HCT116 (cell line): ENCODE data around the gene RCBTB1. TPM values are rescaled to one million over a fixed set of nuclear protein-coding genes. Genes with fewer than 3 reads are reported as not detected.
"Not testable (repeated sequence)": the region's sequence is repeated elsewhere in the genome, so short reads cannot be mapped to it uniquely, and the experiment has no call there.

Experiments
- ATAC-seq: fragments of 200-7000 bp; cut with Tn5 transposase; 2 replicates; pipeline ENCODE4 v1.9.1; 2020; ENCODE audit warnings: mild to moderate bottlenecking, moderate library complexity
- BruUV-seq: library from RNA; stranded (reverse); fragments of 400-500 nt; replicated peaks from 2 replicates; lab custom pipeline; 2021; lab: Mats Ljungman, UMichigan
- CTCF ChIA-PET: fragments of 300-600 bp; sonication (Branson Sonifier 250); formaldehyde crosslinking; loops from one replicate; lab custom pipeline; 2021; ENCODE audit warnings: antibody characterized with exemption; lab: Charles Lee
- POLR2A ChIA-PET: fragments of 300-600, 350-600 bp; sonication (Branson Sonifier 250); formaldehyde crosslinking; loops from one replicate; lab custom pipeline; 2021; ENCODE audit warnings: antibody characterized with exemption; lab: Charles Lee
- RAD21 ChIA-PET, 2 experiments: fragments of 300-600 bp; sonication (Branson Sonifier 250); formaldehyde crosslinking; loops; one replicate each; lab custom pipeline; 2023; ENCODE audit warnings: low total read pairs in 2 of 2; ENCODE audit not compliant: uncharacterized antibody in 2 of 2, unreplicated experiment in 2 of 2, low non-redundant PET in 1 of 2; lab: Charles Lee
- DNase-seq: peaks from one replicate; pipeline ENCODE4 v3.0.0-alpha.2; 2010; ENCODE audit warnings: low read depth, low spot score
- H2AFZ ChIP-seq: fragments of 200-600 bp; shearing (Covaris generic), sonication (generic); 2 replicates; pipeline ENCODE4 v1.6.1; 2017; ENCODE audit warnings: low read depth, mixed run types, mixed read lengths, antibody characterized with exemption, low read length; ENCODE audit not compliant: poor library complexity, severe bottlenecking
- H3K27ac ChIP-seq: 2 replicates; pipeline ENCODE4 v1.5.1; 2012; ENCODE audit warnings: low read depth, low read length
- H3K27me3 ChIP-seq: fragments of 200-600 bp; sonication (generic); 2 replicates; pipeline ENCODE4 v1.6.1; 2016; ENCODE audit warnings: mixed run types, low read length, mixed read lengths; ENCODE audit not compliant: insufficient read depth
- H3K36me3 ChIP-seq, 2 experiments: fragments of 200-500 bp in 1 of 2; fragments of 200-600 bp in 1 of 2; sonication (Bioruptor generic) in 1 of 2; sonication (generic) in 1 of 2; 2 replicates each; pipeline versions ENCODE4 v1.5.1 to v1.6.1; 2014 to 2016; ENCODE audit warnings: low read length in 2 of 2, inconsistent platforms in 1 of 2, mixed read lengths in 1 of 2, mixed run types in 1 of 2; ENCODE audit not compliant: insufficient read depth in 2 of 2, control insufficient read depth in 1 of 2
- H3K4me1 ChIP-seq, 2 experiments: fragments of 200-600 bp in 1 of 2; sonication (generic) in 1 of 2; 2 replicates each; pipeline versions ENCODE4 v1.5.1 to v1.6.1; 2012 to 2017; ENCODE audit warnings: low read length in 2 of 2, inconsistent platforms in 1 of 2, mild to moderate bottlenecking in 1 of 2, mixed read lengths in 1 of 2, mixed run types in 1 of 2, moderate library complexity in 1 of 2; ENCODE audit not compliant: insufficient read depth in 2 of 2, control insufficient read depth in 1 of 2
- H3K4me2 ChIP-seq: fragments of 200-600 bp; sonication (generic); 2 replicates; pipeline ENCODE4 v1.6.1; 2017; ENCODE audit warnings: mixed run types, low read length, mixed read lengths
- H3K4me3 ChIP-seq, 2 experiments: fragments of 200-600 bp in 1 of 2; sonication (generic) in 1 of 2; replicated peaks in 1 of 2; 2 replicates each; pipeline ENCODE4 v1.5.1; 2011 to 2016; ENCODE audit warnings: low read length in 2 of 2, control low read depth in 1 of 2, low read depth in 1 of 2, mild to moderate bottlenecking in 1 of 2, mixed read lengths in 1 of 2, mixed run types in 1 of 2
- H3K79me2 ChIP-seq: fragments of 200-600 bp; sonication (generic); 2 replicates; pipeline ENCODE4 v1.6.1; 2017; ENCODE audit warnings: mild to moderate bottlenecking, mixed run types, low read length, moderate library complexity, mixed read lengths; ENCODE audit not compliant: insufficient read depth
- H3K9ac ChIP-seq: fragments of 200-600 bp; sonication (generic); 2 replicates; pipeline ENCODE4 v1.6.1; 2016; ENCODE audit warnings: low read length, mixed read lengths
- H3K9me2 ChIP-seq: fragments of 200-600 bp; sonication (generic), shearing (Covaris generic); 2 replicates; pipeline ENCODE4 v1.6.1; 2017; ENCODE audit warnings: mixed run types, mild to moderate bottlenecking, moderate library complexity; ENCODE audit not compliant: insufficient read depth
- H3K9me3 ChIP-seq, 2 experiments: fragments of 200-500 bp in 1 of 2; fragments of 200-600 bp in 1 of 2; sonication (Bioruptor generic) in 1 of 2; sonication (generic) in 1 of 2; 2 replicates each; pipeline ENCODE4 v1.6.1; 2014 to 2017; ENCODE audit warnings: low read length in 2 of 2, mixed read lengths in 2 of 2, inconsistent platforms in 1 of 2, low read depth in 1 of 2, mild to moderate bottlenecking in 1 of 2, mixed run types in 1 of 2, moderate library complexity in 1 of 2; ENCODE audit not compliant: control insufficient read depth in 1 of 2, insufficient read depth in 1 of 2
- H4K20me1 ChIP-seq: fragments of 200-600 bp; sonication (generic), shearing (Covaris generic); 2 replicates; pipeline ENCODE4 v1.6.1; 2017; ENCODE audit warnings: mixed run types, mild to moderate bottlenecking, moderate library complexity; ENCODE audit not compliant: insufficient read depth
- CBX3 ChIP-seq: IDR thresholded peaks from 2 replicates; pipeline ENCODE4 v1.6.1; 2012; ENCODE audit warnings: low read depth
- CEBPB ChIP-seq: IDR thresholded peaks from 2 replicates; pipeline ENCODE4 v1.6.1; 2012; ENCODE audit warnings: low read depth
- ELF1 ChIP-seq: IDR thresholded peaks from 2 replicates; pipeline ENCODE4 v1.6.1; 2012; ENCODE audit warnings: low read depth, borderline replicate concordance
- EZH2 ChIP-seq: fragments of 200-600 bp; sonication (generic); IDR thresholded peaks from 2 replicates; pipeline ENCODE4 v1.6.1; 2017; ENCODE audit warnings: antibody characterized with exemption, mixed run types
- EZH2phosphoT487 ChIP-seq: fragments of 200-600 bp; IDR thresholded peaks from 2 replicates; pipeline ENCODE4 v1.6.1; 2018; ENCODE audit warnings: antibody characterized with exemption, borderline replicate concordance
- FOSL1 ChIP-seq: IDR thresholded peaks from 2 replicates; pipeline ENCODE4 v1.6.1; 2012; ENCODE audit warnings: low read depth
- JUND ChIP-seq: IDR thresholded peaks from 2 replicates; pipeline ENCODE4 v1.6.1; 2012
- POLR2A ChIP-seq: IDR thresholded peaks from 2 replicates; pipeline ENCODE4 v1.7.0; 2011; ENCODE audit warnings: borderline replicate concordance; ENCODE audit not compliant: insufficient read depth, insufficient read length; ENCODE audit errors: extremely low read depth
- RAD21 ChIP-seq: IDR thresholded peaks from 2 replicates; pipeline ENCODE4 v1.6.1; 2012; ENCODE audit warnings: low read depth, mild to moderate bottlenecking
- SP1 ChIP-seq: IDR thresholded peaks from 2 replicates; pipeline ENCODE4 v1.6.1; 2012; ENCODE audit warnings: low read depth
- SRF ChIP-seq: IDR thresholded peaks from 2 replicates; pipeline ENCODE4 v1.6.1; 2012; ENCODE audit warnings: low read depth
- TCF7L2 ChIP-seq: IDR thresholded peaks from 2 replicates; pipeline ENCODE4 v1.7.0; 2011; ENCODE audit warnings: borderline replicate concordance, inconsistent platforms; ENCODE audit not compliant: insufficient read depth, insufficient read length; ENCODE audit errors: extremely low read depth
- YY1 ChIP-seq: IDR thresholded peaks from 2 replicates; pipeline ENCODE4 v1.6.1; 2011; ENCODE audit warnings: low read length, low read depth, moderate library complexity, mild to moderate bottlenecking; ENCODE audit not compliant: insufficient replicate concordance; ENCODE audit errors: extremely low read depth
- ZFX ChIP-seq: fragments of 450-650 bp; IDR thresholded peaks from 2 replicates; pipeline ENCODE4 v1.6.1; 2017
- ZNF274 ChIP-seq: fragments of 200-500 bp; sonication (Bioruptor generic); IDR thresholded peaks from 2 replicates; pipeline ENCODE4 v1.6.1; 2014; ENCODE audit warnings: mild to moderate bottlenecking, low read depth, low read length, inconsistent platforms
- intact Hi-C: fragments of 100-400 bp; cut with micrococcal nuclease; formaldehyde crosslinking; loops from 2 replicates; pipeline ENCODE4 v1.10.0; 2022
- total RNA-seq: library from RNA; stranded (reverse); gene quantifications from one replicate; pipeline ENCODE4 v1.2.1, GENCODE V29; 2021; ENCODE audit not compliant: unreplicated experiment
- TF ChIP-seq, protein P1 (sequence below), 3 experiments: fragments of 200-600 bp in 1 of 3; sonication (generic) in 1 of 3; IDR thresholded peaks in 2 of 3; conservative IDR thresholded peaks in 1 of 3; 2 replicates each; pipeline ENCODE4 v1.5.1; 2012 to 2017; ENCODE audit warnings: low read depth in 2 of 3, low read length in 2 of 3, antibody characterized with exemption in 1 of 3, borderline replicate concordance in 1 of 3, control low read depth in 1 of 3, mild to moderate bottlenecking in 1 of 3, mixed read lengths in 1 of 3, mixed run types in 1 of 3, moderate library complexity in 1 of 3; ENCODE audit not compliant: insufficient read depth in 1 of 3
- TF ChIP-seq, protein P2 (sequence below): IDR thresholded peaks from 2 replicates; pipeline ENCODE4 v1.6.1; 2012
- TF ChIP-seq, protein P3 (sequence below): IDR thresholded peaks from 2 replicates; pipeline ENCODE4 v1.6.1; 2011; ENCODE audit warnings: mild to moderate bottlenecking, low read length, moderate library complexity; ENCODE audit not compliant: insufficient replicate concordance; ENCODE audit errors: extremely low read depth

Gene RCBTB1
- total RNA-seq, 1 experiment from 2014 or later: 22.2 TPM

DNA sequence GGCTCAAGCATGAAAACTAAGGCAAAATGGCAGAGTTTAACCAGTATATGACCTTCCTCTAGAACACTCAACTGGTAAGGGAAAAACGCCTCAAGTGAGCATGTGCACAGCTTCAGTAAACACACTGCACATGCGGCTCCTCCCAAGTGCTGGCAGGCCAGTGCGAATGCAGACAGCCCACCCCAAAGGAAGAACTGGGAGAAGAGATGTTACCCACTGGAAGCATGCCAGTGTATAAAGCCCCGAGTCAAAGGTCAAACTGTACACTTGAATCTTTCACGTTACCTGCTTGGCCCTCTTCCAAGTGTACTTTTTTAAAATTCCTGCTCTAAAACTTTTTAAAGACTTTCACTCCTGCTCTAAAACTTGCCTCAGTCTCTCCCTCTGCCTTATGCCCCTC lies 19.2 kb upstream of the RCBTB1 start:
- Histone ChIP-seq H3K9me3 (no peaks in the 10 kb centered on the region), H3K4me3 (no peak overlapping the region), H2AFZ (no peak overlapping the region), H3K4me2 (no peak overlapping the region), H3K4me1 (peaks cover 0 to 5% of the 10 kb centered on the region in 2 experiments; a peak in 2 of 4 replicates), H3K9me2 (no peaks in the 10 kb centered on the region), H3K27me3 (no peaks in the 10 kb centered on the region), H4K20me1 (no peaks in the 10 kb centered on the region), H3K9ac (no peak overlapping the region), H3K27ac (no peak overlapping the region), H3K36me3 (no peaks in the 10 kb centered on the region), H3K79me2 (no peaks in the 10 kb centered on the region)
- TF ChIP-seq ZFX: no peak
- no peak for TF ChIP-seq POLR2A
- TF ChIP-seq JUND: no peak
- TF ChIP-seq FOSL1: no peak
- no peak for TF ChIP-seq EZH2
- no peak for TF ChIP-seq SRF
- TF ChIP-seq EZH2phosphoT487: no peak
- TF ChIP-seq RAD21: no peak
- no peak for TF ChIP-seq CBX3
- no peak for TF ChIP-seq YY1
- TF ChIP-seq ELF1: no peak
- TF ChIP-seq, protein P1, sequence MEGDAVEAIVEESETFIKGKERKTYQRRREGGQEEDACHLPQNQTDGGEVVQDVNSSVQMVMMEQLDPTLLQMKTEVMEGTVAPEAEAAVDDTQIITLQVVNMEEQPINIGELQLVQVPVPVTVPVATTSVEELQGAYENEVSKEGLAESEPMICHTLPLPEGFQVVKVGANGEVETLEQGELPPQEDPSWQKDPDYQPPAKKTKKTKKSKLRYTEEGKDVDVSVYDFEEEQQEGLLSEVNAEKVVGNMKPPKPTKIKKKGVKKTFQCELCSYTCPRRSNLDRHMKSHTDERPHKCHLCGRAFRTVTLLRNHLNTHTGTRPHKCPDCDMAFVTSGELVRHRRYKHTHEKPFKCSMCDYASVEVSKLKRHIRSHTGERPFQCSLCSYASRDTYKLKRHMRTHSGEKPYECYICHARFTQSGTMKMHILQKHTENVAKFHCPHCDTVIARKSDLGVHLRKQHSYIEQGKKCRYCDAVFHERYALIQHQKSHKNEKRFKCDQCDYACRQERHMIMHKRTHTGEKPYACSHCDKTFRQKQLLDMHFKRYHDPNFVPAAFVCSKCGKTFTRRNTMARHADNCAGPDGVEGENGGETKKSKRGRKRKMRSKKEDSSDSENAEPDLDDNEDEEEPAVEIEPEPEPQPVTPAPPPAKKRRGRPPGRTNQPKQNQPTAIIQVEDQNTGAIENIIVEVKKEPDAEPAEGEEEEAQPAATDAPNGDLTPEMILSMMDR (IDR thresholded peaks at IDR 0.05 in 2 of 3, conservative IDR thresholded peaks at IDR 0.05 in 1 of 3; ENCODE audit: borderline replicate concordance in 1 of 3, insufficient read depth in 1 of 3, low read depth in 2 of 3, low read length in 2 of 3): no peak
- TF ChIP-seq ZNF274: no peak
- TF ChIP-seq CEBPB: no peak
- no peak for TF ChIP-seq TCF7L2
- no peak for TF ChIP-seq SP1
- TF ChIP-seq, protein P2, sequence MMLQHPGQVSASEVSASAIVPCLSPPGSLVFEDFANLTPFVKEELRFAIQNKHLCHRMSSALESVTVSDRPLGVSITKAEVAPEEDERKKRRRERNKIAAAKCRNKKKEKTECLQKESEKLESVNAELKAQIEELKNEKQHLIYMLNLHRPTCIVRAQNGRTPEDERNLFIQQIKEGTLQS: no peak
- TF ChIP-seq, protein P3, sequence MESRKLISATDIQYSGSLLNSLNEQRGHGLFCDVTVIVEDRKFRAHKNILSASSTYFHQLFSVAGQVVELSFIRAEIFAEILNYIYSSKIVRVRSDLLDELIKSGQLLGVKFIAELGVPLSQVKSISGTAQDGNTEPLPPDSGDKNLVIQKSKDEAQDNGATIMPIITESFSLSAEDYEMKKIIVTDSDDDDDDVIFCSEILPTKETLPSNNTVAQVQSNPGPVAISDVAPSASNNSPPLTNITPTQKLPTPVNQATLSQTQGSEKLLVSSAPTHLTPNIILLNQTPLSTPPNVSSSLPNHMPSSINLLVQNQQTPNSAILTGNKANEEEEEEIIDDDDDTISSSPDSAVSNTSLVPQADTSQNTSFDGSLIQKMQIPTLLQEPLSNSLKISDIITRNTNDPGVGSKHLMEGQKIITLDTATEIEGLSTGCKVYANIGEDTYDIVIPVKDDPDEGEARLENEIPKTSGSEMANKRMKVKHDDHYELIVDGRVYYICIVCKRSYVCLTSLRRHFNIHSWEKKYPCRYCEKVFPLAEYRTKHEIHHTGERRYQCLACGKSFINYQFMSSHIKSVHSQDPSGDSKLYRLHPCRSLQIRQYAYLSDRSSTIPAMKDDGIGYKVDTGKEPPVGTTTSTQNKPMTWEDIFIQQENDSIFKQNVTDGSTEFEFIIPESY: no peak
- ChIA-PET CTCF (no interaction called here), RAD21 (no interaction called here), POLR2A (interaction anchor here (1.2 to 2.0 kb wide), 2 partner anchors 19 to 160 kb away, joined by 3 to 4 read pairs; partner anchors contain the start of genes CAB39L, RCBTB1 and SETDB2)
- intact Hi-C loops: loop anchor here (10.0 kb wide), 2 partner anchors 160 to 510 kb away; partner anchors contain the start of genes CAB39L and SETDB2
- no TSS peak for BruUV-seq
- DNase-seq: no peak
- ATAC-seq: no peak

DNA sequence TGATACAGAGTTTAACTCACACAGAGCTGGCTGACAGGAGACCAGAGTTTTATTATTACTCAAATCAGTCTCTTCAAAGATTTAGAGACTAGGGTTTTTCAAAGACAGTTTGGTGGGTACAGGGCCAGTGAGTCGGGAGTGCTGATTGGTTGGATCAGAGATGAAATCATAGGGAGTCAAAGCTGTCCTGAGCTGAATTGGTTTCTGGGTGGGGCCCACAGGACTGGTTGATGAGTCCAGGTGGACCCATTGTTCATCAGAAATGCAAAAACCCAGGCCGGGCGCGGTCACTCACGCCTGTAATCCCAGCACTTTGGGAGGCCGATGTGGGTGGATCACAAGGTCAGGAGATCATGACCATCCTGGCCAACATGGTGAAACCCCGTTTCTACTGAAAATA lies 17.3 kb upstream of the RCBTB1 start:
- H2AFZ ChIP-seq, H4K20me1 ChIP-seq, H3K4me1 ChIP-seq, H3K79me2 ChIP-seq, H3K4me3 ChIP-seq, DNase-seq, H3K27ac ChIP-seq, H3K36me3 ChIP-seq, BruUV-seq, H3K9ac ChIP-seq, H3K27me3 ChIP-seq, H3K4me2 ChIP-seq, ATAC-seq, H3K9me3 ChIP-seq, H3K9me2 ChIP-seq: not testable (repeated sequence)
- ChIA-PET RAD21 (interaction anchor here in 1 of 2 experiments (0.6 kb wide), 1 partner anchor 301 kb away, joined by 4 read pairs; no protein-coding TSS in a partner anchor), POLR2A (interaction anchor here (0.7 kb wide), 1 partner anchor 50 kb away, joined by 3 read pairs; no protein-coding TSS in a partner anchor), CTCF (interaction anchor here (1.3 kb wide), 1 partner anchor 503 kb away, joined by 3 read pairs; no protein-coding TSS in a partner anchor)
- intact Hi-C loops: loop anchor here (10.0 kb wide), 2 partner anchors 158 to 508 kb away; partner anchors contain the start of genes CAB39L and SETDB2
